Superior temporal gyrus (tissue), 1 donor: ENCODE results near the gene FAM177B.

Experiments
- DNase-seq: peaks from one replicate; pipeline ENCODE4 v3.0.0-alpha.2; 2016; ENCODE audit errors: extremely low spot score

Gene FAM177B

DNA sequence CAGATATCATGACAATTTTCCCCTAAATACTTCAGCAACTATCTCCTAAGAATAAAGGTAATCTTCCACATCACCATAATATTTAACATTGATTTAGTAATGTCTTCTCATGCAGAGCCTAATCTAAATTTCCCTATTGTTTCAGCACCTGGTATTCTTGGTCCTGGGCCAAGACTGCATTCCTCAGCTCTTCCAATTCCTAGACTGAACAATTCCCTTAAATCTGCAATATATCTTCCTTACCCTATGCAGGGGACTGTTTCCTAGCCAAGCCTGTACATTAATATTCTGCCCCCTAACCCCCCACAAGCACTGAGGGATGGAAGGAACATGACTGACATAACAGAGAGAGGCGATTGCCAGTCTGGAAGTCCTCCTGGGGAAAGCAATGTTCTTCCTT, 49.1 kb downstream of the FAM177B start:
- no peak for DNase-seq

DNA sequence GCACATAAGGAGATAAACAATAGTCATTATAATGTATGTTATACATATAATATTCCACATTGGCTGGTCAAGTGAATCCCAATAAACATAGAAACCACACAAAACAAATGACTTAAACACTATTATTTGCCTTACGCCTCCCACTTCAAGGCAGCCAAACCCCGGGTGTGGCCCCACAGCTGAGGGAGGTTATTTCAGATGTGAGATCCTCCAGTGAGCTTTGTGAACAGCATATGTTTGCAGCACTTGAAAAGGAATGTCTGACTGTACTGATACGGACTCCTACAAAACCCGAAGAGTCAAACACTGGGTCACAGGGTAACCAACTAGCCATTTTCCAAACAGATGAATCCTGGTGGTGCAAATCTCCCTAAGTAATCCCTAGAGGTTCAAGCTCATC, 50.7 kb downstream of the FAM177B start:
- DNase-seq = no peak

DNA sequence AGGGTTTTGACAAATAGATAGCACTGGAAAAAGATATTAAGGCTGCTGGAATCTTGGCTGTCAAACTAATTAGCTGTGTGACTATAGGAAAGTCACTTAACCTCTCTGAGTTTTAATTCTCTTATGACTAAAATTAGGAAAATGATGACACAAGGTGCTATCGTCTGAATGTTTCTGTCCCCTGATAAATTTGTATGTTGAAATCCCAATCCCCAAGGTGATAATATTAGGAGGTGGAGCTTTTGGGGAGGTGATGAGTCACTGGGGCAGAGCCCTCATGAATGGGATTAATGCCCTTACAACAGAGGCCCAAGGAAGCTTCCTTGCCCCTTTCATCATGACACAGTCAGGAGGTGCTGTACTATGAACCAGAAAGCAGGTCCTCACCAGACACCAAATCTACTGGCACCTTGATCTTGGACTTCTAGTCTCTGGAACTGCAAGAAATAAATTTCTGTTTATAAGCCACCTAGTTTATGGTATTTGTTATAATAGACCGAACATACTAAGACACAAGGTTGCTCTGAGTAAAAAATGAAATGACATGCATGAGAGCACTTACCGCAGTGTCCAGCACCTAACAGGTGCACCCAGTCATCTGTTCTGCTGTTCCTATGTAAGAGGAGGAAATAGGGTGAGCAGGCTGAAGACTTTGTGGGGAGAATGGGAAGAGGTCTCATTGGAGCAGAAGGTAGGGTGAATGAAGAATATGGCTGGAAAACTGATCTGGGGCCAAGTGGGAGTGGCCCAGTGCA, 51.6 kb downstream of the FAM177B start:
- DNase-seq = no peak

DNA sequence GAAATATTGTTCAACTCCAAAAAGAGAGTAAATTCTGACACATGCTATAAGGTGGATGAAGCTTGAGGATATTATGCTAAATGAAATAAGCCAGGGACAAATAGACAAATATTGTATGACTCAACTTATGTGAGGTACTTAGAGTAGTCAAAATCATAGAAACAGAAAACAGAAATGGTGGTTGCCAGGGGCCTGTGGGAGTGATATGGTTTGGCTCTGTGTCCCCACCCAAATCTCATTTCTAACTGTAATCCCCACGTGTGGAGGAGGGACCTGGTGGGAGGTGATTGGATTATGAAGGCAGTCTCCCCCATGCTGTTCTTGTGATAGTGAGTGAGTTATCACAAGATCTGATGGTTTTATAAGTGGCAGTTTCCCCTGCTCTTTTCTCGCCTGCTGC, 53.1 kb downstream of the FAM177B start:
- DNase-seq = no peak

DNA sequence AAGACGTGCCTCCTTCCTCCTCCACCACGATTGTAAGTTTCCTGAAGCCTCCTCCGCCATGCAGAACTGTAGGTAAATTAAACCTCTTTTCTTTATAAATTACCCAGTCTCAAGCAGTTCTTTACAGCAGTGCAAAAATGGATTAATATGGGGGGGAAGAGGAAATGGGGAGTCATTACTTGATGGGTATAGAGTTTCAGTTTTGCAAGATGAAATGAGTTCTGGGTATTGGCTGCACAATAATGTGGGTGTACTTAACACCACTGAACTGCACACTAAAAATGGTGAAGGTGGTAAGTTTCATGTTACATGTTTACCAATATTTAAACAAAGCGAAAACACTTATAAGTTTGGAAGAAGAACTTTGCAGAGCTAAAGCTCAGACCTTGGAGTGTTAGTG, 53.5 kb downstream of the FAM177B start:
- DNase-seq = no peak

DNA sequence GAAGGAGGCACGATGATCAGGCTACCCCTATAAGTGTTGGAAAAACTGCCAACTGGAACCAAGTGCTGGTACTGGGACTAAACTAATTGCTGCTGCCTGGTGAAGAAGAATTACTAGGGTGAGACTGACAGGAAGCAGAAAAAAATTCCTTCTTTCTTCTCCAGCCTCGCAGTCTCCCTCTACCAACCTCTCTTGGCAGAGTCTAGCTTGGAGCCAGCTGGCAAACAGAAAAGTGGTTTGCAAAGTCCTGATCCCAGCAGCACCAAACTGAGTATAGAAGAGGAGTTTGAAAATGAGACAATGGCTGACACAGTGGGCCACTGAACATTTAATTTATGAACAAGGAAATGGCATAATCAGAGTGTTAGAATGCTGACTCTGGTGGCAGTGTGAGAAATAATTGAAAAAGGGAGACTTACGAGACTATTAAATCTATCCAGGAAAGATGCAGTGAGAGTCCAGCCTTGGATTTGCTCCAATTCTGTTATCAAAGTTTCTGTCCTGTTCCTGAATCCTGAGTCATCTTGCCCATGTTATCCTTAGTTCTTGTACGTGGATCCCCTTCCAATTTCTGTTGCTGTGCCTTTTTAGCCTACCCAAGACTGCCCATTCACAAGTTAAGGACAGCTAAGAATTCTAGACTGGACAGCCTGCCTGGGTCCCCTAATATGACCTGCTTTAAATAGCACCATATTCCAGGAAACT, 54.2 kb downstream of the FAM177B start:
- DNase-seq = no peak

DNA sequence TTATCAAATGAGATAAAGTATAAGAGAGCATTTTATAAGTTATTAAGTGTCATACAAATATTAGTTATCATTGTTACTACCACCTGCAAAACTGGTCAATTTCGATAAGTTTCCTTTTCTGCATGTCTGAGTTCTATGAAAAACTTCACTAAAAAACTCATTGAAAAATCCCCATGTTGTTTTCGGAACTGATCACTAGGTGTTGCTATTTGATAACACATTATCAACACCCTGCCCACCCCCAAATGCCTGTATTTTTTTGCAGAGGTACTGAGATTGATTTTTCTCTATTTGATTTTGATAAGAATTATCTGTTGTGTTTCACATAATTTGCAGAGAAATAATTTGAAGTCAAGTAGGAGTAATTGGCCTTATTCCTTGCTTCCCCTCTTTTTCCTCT, 55.7 kb downstream of the FAM177B start:
- peak; percentile 79 for DNase-seq

DNA sequence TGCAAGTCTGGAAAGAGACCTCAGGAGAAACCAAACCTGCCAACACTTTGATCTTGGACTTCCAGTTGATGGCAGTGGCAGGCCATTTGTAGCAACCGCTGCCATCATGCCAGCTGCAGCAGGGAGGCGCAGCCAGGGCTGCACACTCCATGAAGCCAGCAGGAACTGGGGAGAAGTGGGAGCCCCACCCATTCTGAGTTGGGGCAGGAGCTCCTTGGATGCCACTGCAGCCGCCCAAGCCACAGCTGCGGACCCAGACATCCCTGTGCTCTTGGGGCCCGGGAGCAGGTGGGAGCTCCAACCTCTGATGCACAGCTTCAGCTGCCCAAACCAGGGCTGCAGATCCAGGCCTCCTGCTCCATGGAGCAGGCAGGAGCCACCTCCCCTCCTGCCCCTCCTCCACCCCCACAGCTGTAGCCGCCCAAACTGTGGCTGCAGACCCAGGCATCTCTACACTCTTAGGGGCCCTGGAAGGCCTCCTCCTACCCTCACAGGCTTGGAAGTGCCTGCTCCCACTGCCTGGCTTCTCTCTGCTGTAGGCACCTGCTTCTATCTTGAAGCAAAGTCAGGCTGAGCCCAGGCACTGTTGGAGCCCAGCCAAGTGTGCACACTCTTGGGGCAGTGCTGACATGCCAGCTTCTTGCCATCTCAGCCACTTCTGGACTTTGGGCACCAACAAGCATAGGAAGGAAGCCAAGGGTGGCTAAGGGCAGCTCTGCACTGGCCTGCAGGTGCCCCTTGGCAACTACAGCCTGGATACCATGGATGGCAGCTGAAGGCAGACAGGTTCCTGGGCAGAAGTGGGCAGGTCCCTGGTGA, 57.9 kb downstream of the FAM177B start:
- no peak for DNase-seq

DNA sequence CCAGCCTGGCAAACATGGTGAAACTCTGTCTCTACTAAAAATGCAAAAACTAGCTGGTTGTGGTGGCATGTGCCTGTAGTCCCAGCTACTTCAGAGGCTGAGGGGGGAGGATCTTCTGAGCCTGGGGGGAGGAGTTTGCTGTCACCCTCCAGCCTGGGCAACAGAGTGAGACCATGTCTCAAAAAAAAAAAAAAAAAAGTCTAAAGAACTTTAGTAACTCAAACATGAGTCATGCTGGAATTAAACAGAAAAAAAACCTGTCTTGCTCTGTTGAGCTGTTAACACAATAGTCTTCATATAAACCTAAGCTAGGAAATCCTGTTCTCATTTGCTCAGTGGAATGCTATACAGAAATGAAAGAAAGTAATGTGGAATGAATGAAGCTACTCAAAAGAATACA, 61.1 kb downstream of the FAM177B start:
- no peak for DNase-seq

DNA sequence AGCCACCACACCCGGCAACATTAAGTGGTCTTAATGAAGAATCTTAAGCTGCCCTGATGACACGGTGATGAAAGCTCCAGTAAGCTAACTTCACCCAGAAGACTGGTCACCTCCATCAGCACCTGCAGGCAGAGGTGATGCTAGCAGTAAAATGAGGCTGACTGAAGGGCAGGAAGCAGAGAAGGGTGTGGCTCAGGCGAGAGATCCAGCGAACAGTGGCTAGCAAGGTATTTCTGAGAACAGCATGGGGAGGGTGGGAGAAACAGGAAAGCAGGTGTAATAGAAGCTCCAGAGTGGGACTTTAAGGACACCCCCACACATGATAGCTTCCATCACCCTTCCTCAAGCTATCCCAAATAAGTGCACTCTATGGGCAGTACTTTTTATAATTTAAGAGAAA, 62.0 kb downstream of the FAM177B start:
- DNase-seq = no peak
